GM12801 (cell line): ENCODE measurements around the gene CDH16.

Experiments
- CTCF ChIP-seq: IDR thresholded peaks from one replicate; pipeline ENCODE4 v1.5.1; 2011; ENCODE audit warnings: control low read depth; ENCODE audit not compliant: insufficient read length; ENCODE audit errors: extremely low read depth

The CDH16 gene

GRCh38 chr16:66948134-66948836, 29.6 kb upstream of the CDH16 start:
- TF ChIP-seq CTCF = no peak

- TF ChIP-seq CTCF = no peak
Measured at GRCh38 chr16:66947302-66948065, 28.8 kb upstream of the CDH16 start.

- TF ChIP-seq CTCF = no peak
Measured at GRCh38 chr16:66946974-66947301, 28.3 kb upstream of the CDH16 start.

- no peak for TF ChIP-seq CTCF
Measured at GRCh38 chr16:66946541-66946940, 27.9 kb upstream of the CDH16 start.

GRCh38 chr16:66945939-66946338, 27.3 kb upstream of the CDH16 start:
- no peak for TF ChIP-seq CTCF

- TF ChIP-seq CTCF = no peak
Measured at GRCh38 chr16:66944054-66944441, 25.4 kb upstream of the CDH16 start.

GRCh38 chr16:66943426-66944053, 24.9 kb upstream of the CDH16 start:
- no peak for TF ChIP-seq CTCF
